ENCODE data around the gene EXOSC1.
"Not testable (repeated sequence)": the region's sequence is repeated elsewhere in the genome, so short reads cannot be mapped to it uniquely, and the experiment has no call there.

Gene EXOSC1

DNA sequence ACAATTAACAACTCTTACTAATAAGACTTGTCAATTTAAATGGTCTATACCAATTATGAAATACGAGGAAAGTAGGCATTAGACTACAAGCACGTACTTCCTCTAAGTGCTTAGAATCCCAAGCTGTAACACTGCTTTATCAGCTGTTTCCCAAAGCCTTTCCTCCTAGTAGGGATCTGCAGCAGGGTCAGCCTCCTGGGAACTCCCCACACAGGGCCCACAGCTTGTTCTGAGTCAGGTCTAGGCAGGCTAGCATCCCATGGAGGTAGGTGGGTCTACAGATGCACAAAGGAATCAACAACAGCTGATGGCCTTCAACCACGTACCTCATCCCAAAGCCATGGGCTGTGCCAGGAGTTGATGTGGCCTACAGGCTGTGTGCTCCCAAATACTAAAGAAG lies 37.7 kb upstream of the EXOSC1 start:
- H3K4me3 ChIP-seq (ENCODE audit: low read depth, low read length) = no peak overlapping the region
- TF ChIP-seq POLR2A (IDR thresholded peaks at IDR 0.05; ENCODE audit: extremely low read depth, insufficient read length) = no peak
- TF ChIP-seq, protein P1, sequence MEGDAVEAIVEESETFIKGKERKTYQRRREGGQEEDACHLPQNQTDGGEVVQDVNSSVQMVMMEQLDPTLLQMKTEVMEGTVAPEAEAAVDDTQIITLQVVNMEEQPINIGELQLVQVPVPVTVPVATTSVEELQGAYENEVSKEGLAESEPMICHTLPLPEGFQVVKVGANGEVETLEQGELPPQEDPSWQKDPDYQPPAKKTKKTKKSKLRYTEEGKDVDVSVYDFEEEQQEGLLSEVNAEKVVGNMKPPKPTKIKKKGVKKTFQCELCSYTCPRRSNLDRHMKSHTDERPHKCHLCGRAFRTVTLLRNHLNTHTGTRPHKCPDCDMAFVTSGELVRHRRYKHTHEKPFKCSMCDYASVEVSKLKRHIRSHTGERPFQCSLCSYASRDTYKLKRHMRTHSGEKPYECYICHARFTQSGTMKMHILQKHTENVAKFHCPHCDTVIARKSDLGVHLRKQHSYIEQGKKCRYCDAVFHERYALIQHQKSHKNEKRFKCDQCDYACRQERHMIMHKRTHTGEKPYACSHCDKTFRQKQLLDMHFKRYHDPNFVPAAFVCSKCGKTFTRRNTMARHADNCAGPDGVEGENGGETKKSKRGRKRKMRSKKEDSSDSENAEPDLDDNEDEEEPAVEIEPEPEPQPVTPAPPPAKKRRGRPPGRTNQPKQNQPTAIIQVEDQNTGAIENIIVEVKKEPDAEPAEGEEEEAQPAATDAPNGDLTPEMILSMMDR (IDR thresholded peaks at IDR 0.05; ENCODE audit: low read depth, low read length) = no peak
- TF ChIP-seq, protein P2, sequence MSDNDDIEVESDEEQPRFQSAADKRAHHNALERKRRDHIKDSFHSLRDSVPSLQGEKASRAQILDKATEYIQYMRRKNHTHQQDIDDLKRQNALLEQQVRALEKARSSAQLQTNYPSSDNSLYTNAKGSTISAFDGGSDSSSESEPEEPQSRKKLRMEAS (IDR thresholded peaks at IDR 0.05; ENCODE audit: low read depth, low read length) = no peak
- no peak for TF ChIP-seq MYC (IDR thresholded peaks at IDR 0.05; ENCODE audit: low read depth, low read length)
- no peak for DNase-seq (ENCODE audit: low read depth)

DNA sequence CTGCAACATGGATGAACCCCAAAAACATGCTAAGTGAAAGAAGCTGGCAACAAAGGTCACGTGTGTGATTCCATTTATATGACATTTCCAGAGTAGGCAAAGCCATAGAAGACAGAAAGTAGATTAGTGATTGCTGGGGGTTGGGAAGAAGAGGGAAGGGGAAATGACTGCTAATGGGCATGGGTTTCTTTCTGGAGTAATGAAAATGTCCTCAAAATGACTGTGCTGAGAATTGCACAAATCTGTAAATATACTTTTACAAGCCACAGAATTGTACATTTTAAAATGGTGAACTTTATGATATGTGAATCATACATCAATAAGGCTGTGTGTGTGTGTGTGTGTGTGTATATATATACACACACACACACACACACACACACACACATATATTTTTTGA lies 36.6 kb upstream of the EXOSC1 start:
- no peak for DNase-seq (ENCODE audit: low read depth)
- TF ChIP-seq MYC (IDR thresholded peaks at IDR 0.05; ENCODE audit: low read depth, low read length) (no peak), POLR2A (IDR thresholded peaks at IDR 0.05; ENCODE audit: extremely low read depth, insufficient read length) (no peak)
- TF ChIP-seq, protein P2 (IDR thresholded peaks at IDR 0.05; ENCODE audit: low read depth, low read length) = no peak
- TF ChIP-seq, protein P1 (IDR thresholded peaks at IDR 0.05; ENCODE audit: low read depth, low read length) = no peak
- H3K4me3 ChIP-seq (ENCODE audit: low read depth, low read length) = no peak overlapping the region

DNA sequence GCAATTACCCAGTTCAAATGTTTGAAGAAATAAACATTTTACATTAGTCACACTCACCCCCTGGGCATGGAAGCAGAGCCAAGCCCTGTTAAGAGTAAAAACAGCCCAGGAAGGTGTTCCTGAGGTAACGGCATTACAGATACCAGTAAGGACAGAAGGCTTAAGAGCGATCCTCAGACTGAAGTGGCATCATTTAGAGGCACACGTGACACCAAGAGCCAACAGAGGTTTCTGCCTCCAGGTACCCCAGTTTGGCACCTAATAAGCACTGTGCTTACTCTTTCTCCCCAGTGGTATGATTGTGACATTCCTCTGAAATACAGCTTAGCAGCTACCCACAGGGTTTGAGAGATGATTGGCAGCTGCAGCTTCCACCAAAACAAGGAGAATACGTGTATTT lies 35.3 kb upstream of the EXOSC1 start:
- TF ChIP-seq, protein P1 (IDR thresholded peaks at IDR 0.05; ENCODE audit: low read depth, low read length) = no peak
- no peak for TF ChIP-seq POLR2A (IDR thresholded peaks at IDR 0.05; ENCODE audit: extremely low read depth, insufficient read length)
- TF ChIP-seq, protein P2 (IDR thresholded peaks at IDR 0.05; ENCODE audit: low read depth, low read length) = no peak
- TF ChIP-seq MYC (IDR thresholded peaks at IDR 0.05; ENCODE audit: low read depth, low read length) = no peak
- no peak for DNase-seq (ENCODE audit: low read depth)
- no peak overlapping the region for H3K4me3 ChIP-seq (ENCODE audit: low read depth, low read length)

DNA sequence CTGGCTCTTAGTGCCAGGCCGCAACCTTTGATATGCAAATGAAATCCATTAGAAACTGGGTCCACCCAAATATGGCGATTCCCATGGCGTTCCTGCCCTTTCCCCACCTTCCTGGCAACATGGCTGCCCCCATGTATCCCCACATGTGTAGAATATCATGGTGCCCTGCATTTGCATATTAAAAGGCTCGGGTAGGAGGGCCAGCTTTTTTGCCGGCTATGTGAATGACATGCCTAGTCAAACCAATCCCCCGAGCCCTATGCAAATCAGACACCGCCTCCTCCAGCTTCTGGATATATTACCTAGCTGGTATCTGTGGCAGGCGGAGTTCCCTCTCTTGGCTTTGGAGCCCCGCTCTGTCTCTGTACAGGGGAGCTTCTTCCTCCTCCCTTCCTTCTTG lies 34.1 kb upstream of the EXOSC1 start:
- TF ChIP-seq, protein P2 (IDR thresholded peaks at IDR 0.05; ENCODE audit: low read depth, low read length) = no peak
- TF ChIP-seq POLR2A (IDR thresholded peaks at IDR 0.05; ENCODE audit: extremely low read depth, insufficient read length) (no peak), MYC (IDR thresholded peaks at IDR 0.05; ENCODE audit: low read depth, low read length) (no peak)
- DNase-seq (ENCODE audit: low read depth) = peak; percentile 51
- no peak overlapping the region for H3K4me3 ChIP-seq (ENCODE audit: low read depth, low read length)

DNA sequence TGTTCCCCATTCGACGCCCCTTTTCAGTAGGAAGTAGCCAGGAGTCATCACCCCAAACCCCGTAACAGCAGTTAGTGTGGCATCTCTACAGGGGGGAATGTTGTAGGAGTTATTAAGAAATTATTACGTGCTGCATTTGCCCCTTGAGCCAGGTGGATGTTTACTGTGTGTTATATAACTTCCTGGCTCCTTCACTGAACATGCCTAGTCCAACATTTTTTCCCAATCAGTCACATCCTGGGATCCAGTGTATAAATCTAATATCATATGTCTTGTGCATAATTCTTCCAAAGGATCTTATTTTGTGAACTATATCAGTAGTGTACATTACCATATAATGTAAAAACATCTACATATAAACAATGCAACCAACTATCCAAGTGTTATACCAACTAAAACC lies 33.6 kb upstream of the EXOSC1 start:
- DNase-seq (ENCODE audit: low read depth); H3K4me3 ChIP-seq (ENCODE audit: low read depth, low read length): not testable (repeated sequence)

DNA sequence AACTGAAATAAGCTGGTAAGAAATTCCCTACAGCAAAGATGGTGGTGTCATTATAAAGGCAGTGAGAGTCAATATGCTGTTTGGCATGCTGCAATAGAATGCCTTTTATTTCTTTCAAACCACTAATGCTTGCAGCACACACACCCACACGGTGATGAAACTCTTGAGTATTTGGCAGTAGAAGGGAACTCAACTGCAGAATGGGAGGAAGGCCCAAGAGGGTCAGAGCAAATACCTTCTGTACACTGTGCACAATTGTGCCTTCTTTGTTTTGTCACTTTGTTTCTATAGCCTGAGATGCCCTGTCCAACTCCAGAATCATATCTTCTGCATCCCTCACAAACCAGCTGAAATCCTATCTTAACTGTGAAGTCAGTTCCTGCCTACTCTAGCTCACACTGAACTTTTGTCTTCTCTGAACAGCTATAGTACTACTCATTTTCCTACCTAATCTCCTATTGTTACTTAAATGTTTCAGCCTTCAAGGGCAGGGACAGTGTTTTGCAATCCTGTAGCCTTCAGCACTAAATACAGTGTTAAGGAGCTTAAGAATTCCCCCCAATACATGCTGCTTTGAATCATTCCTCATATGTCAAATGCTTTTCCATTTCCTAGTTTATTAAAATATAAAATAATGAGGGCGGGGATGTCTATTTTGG lies 30.3 kb upstream of the EXOSC1 start:
- H3K4me3 ChIP-seq (ENCODE audit: low read depth, low read length) = no peak overlapping the region
- peak; percentile 60 for DNase-seq (ENCODE audit: low read depth)
- TF ChIP-seq, protein P2 (IDR thresholded peaks at IDR 0.05; ENCODE audit: low read depth, low read length) = 0 out of 2 replicates have a peak, but pooled peaks have one; percentile 17
- TF ChIP-seq POLR2A (IDR thresholded peaks at IDR 0.05; ENCODE audit: extremely low read depth, insufficient read length) = no peak
- TF ChIP-seq, protein P1 (IDR thresholded peaks at IDR 0.05; ENCODE audit: low read depth, low read length) = no peak

DNA sequence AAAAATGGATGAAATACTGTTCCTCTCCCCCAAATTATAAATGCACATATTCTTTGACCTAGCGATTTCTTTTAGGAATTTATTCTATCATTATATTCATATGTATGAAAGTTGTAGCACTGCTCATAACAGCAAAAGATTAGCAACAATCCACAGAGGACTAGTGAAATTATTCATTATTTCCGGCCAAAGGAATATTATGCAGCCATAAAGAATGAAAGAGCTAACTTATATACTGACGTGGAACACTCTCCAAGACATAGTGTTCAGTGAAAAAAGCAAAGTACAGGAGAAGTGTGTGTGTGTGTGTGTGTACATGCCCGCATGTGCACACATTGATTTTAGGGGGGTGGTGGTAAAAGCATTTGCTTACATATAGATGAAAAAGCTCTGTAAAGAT lies 29.1 kb upstream of the EXOSC1 start:
- no peak for DNase-seq (ENCODE audit: low read depth)
- TF ChIP-seq, protein P2 (IDR thresholded peaks at IDR 0.05; ENCODE audit: low read depth, low read length) = no peak
- no peak for TF ChIP-seq POLR2A (IDR thresholded peaks at IDR 0.05; ENCODE audit: extremely low read depth, insufficient read length)
- no peak for TF ChIP-seq MYC (IDR thresholded peaks at IDR 0.05; ENCODE audit: low read depth, low read length)
- TF ChIP-seq, protein P1 (IDR thresholded peaks at IDR 0.05; ENCODE audit: low read depth, low read length) = no peak
- no peak overlapping the region for H3K4me3 ChIP-seq (ENCODE audit: low read depth, low read length)

DNA sequence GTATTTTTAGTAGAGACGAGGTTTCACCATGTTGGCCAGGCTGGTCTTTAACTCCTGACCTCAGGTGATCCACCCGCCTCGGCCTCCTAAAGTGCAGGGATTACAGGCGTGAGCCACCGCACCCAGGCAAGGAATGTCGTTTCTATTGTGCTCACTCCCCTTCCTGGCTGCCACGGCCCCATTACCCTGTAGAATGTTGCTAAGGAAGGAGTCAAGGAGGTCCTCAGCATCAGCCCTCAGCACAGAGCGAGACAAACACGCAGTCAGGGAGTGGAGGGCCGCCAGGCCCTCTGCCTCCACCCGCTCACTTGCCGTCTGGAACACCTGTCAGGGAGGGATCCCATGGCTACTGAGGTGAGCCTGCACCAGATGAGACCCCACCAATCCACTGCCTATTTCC lies 23.0 kb upstream of the EXOSC1 start:
- H3K4me3 ChIP-seq (ENCODE audit: low read depth, low read length); DNase-seq (ENCODE audit: low read depth): not testable (repeated sequence)

All from NB4 (cell line).